ENCODE results near the gene RTP2.
"Not testable (repeated sequence)": the region's sequence is repeated elsewhere in the genome, so short reads cannot be mapped to it uniquely, and the experiment has no call there.

Gene RTP2

DNA sequence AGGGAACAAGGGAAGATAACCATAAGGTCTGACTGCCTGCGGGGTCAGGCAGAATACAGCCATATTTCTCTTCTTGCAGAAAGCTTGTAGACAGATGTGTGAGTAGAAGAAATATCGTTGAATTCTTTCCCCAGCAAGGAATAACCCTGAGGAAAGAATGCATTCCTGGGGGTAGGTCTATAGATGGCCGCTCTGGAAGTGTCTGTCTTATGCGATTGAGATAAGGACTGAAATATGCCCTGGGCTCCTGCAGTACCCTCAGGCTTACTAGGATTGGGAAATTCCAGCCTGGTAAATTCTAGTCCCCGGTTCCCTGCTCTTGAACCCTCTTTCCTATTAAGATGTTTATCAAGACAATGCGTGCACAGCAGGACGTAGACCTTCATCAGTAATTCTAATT lies 16.4 kb downstream of the RTP2 start:
- TF ChIP-seq POLR2A (IDR thresholded peaks at IDR 0.05; ENCODE audit: low read depth, low read length): no peak
- no peak for FAIRE-seq
- DNase-seq (ENCODE audit: insufficient read length, low spot score): no peak

GRCh38 chr3:187684880-187685279 lies 17.5 kb downstream of the RTP2 start:
- no peak for TF ChIP-seq POLR2A (IDR thresholded peaks at IDR 0.05; ENCODE audit: low read depth, low read length)
- no peak for DNase-seq (ENCODE audit: insufficient read length, low spot score)

GRCh38 chr3:187684444-187684843 lies 17.9 kb downstream of the RTP2 start:
- no peak for TF ChIP-seq POLR2A (IDR thresholded peaks at IDR 0.05; ENCODE audit: low read depth, low read length)
- no peak for DNase-seq (ENCODE audit: insufficient read length, low spot score)
- no peak for FAIRE-seq

More at GRCh38 chr3:187684880-187685279, 17.5 kb downstream of the RTP2 start:
- FAIRE-seq: no peak

GRCh38 chr3:187681756-187682155 lies 20.6 kb downstream of the RTP2 start:
- DNase-seq (ENCODE audit: insufficient read length, low spot score); FAIRE-seq: not testable (repeated sequence)

DNA sequence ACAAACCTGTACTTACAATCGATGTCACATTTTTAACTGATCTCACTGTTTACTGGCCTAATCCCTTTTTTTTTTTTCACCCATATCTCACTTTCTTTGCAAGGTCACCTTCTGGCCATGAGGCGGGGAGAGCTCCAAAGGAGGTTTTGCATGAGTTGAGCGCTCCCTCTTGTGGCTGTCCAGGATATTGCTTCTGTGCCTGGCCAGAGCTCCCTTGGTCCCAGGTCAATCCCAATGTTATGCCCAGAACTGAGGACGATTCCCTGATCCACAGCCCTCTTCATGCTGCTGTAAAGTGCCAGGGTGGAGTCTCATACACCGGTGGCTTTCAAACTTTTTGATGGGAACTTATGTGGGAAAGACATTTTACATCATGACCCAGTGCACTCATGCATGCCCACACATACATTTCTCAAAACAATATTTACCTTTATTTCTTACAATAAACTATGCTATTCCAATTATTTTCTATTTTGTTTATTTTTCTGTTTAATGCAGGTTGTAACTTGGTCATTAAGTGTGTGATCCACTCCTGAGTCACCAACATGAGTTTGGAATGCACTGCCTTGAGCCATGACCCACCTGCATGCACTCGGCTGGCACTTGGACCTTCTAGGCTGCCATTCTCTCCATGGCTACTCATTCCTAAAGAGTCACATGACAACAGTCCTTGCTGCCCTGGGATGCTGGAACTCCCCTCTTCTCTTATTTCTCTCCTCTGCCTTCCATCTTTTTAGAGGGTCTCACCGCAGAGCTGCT lies 22.5 kb downstream of the RTP2 start:
- FAIRE-seq: peak; percentile 94
- peak; percentile 68 for DNase-seq (ENCODE audit: insufficient read length, low spot score)
- TF ChIP-seq POLR2A (IDR thresholded peaks at IDR 0.05; ENCODE audit: low read depth, low read length): no peak

GRCh38 chr3:187678726-187679268 lies 23.6 kb downstream of the RTP2 start:
- peak; percentile 36 for DNase-seq (ENCODE audit: insufficient read length, low spot score)
- FAIRE-seq: peak; percentile 94
- no peak for TF ChIP-seq POLR2A (IDR thresholded peaks at IDR 0.05; ENCODE audit: low read depth, low read length)

DNA sequence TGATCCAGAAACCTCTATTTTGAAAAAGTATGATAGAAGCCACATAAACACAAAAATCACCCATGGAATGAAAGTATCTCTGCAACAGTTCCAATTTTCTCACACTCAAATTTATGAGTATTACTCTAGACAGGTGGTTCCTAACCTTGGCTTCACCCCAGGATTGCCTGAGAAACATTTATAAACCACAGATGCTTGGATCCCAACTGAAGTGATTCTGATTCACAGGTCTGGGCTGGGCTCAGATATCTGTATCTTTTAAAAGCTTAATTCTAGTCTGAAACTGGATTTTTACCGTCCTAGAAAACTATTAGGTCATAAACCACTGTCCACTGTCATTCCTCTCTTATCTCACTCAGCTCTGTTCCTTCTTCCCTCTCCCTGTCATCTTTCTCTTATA lies 24.8 kb downstream of the RTP2 start:
- no peak for TF ChIP-seq POLR2A (IDR thresholded peaks at IDR 0.05; ENCODE audit: low read depth, low read length)
- DNase-seq (ENCODE audit: insufficient read length, low spot score): no peak
- no peak for FAIRE-seq

DNA sequence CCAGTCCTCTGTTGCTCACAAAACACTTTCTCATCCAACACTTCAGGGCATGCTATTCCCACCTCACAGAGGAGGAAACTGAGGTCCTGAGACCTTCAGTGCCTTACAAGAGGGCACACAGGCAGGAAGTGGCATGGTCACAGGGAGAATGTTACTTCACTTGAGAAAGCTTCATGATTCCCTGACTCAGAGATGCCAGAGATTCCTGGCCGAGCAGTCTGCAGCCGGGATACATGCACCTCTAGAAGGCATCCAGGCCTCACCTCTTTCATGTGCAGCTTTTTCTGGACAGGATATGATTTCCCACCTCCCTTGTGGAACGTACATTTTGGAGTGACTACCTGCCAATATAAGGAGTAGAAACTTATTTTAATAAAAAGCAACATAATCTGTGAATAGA lies 29.3 kb downstream of the RTP2 start:
- DNase-seq (ENCODE audit: insufficient read length, low spot score) (peak; percentile 31), FAIRE-seq (peak; percentile 94)
- TF ChIP-seq POLR2A (IDR thresholded peaks at IDR 0.05; ENCODE audit: low read depth, low read length): no peak

DNA sequence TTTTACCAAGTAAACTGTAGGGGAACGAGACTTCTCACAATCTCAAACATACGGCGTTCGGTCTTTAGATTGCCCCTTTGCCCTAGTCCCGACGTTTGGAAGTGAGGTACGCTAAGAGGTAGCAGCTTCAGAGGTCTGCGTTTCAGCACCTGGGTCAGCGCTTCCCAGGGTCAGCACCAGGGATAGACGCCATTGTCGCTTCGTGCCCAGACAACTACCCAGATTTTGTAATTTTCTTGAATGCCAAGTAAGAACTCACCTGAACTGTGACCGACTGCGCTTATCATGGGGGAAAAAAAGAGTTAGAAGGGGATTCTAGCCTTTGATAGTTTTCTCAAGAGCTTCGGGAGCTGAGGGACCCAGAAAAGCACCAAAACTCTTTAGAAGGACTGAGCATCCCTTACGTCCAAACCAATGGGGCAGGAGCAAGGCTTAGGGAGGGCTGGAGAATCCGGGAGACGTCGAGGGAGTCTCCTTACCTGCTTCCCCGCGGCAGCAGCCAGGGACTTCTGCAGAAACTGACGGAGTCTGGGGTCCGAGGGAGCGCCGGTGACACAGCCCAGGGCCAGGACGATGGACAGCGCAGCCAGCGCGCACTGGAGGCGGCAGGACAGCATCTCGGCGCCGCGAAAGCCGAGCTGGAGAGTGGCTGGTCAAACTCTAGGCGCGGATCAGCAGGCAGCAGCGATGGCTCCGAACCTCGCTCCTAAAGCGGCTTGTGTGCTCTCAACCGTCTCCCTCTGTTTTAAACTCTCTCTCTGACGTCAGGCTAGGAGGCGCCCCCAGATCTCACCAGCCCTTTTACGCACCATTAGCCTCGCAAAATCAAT lies 32.5 kb downstream of the RTP2 start, which contains the start of gene SST:
TSS of gene SST (minus strand) at position 720 of the 830 bp plus-strand sequence. CDS start at position 617, 103 bp downstream.
- no peak for TF ChIP-seq POLR2A (IDR thresholded peaks at IDR 0.05; ENCODE audit: low read depth, low read length)
- DNase-seq (ENCODE audit: insufficient read length, low spot score) (no peak), FAIRE-seq (peak; percentile 93)

GRCh38 chr3:187667526-187667925 lies 34.8 kb downstream of the RTP2 start:
- FAIRE-seq (no peak), DNase-seq (ENCODE audit: insufficient read length, low spot score) (no peak)
- TF ChIP-seq POLR2A (IDR thresholded peaks at IDR 0.05; ENCODE audit: low read depth, low read length): no peak

GRCh38 chr3:187665764-187666402 lies 36.5 kb downstream of the RTP2 start:
- no peak for FAIRE-seq

DNA sequence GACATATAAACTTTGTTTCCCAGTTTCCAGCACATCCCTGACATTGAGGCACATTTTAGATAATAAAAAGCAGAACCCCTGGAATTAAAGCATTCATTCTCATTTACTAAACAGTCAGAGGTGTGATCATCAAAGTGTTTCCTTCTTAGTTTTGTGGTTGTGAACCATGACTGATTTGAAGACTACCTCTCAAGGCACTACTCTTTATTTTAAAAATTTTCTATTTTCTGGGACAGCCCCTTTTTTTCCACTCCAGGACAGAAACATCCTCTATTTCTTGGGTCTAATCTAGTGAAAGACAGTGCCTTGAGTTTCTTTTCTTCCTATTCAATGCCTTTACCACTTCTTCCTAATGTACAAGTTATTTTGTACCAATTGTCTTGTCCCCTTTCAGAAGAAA lies 37.3 kb downstream of the RTP2 start:
- FAIRE-seq (no peak), DNase-seq (ENCODE audit: insufficient read length, low spot score) (no peak)
- TF ChIP-seq POLR2A (IDR thresholded peaks at IDR 0.05; ENCODE audit: low read depth, low read length): no peak

More at GRCh38 chr3:187665764-187666402, 36.5 kb downstream of the RTP2 start:
- no peak for TF ChIP-seq POLR2A (IDR thresholded peaks at IDR 0.05; ENCODE audit: low read depth, low read length)
- no peak for DNase-seq (ENCODE audit: insufficient read length, low spot score)

GRCh38 chr3:187662848-187663409 lies 39.4 kb downstream of the RTP2 start:
- DNase-seq (ENCODE audit: insufficient read length, low spot score) (no peak), FAIRE-seq (peak; percentile 69)
- TF ChIP-seq POLR2A (IDR thresholded peaks at IDR 0.05; ENCODE audit: low read depth, low read length): no peak

All from H54 (cell line).